ENCODE measurements around the gene BCAT1. TPM values are rescaled to one million over a fixed set of nuclear protein-coding genes. Genes with fewer than 3 reads are reported as not detected.

The BCAT1 gene
- total and polyA plus RNA-seq, 2 experiments from 2014 or later, result 46.4 to 72.8 TPM

- Histone ChIP-seq H3K4me1 (ENCODE audit: insufficient read depth) (peaks cover 10% of the 10 kb centered on the region), H3K36me3 (replicated peaks; ENCODE audit: insufficient read depth, low read depth) (no peaks in the 10 kb centered on the region), H4K20me1 (ENCODE audit: insufficient read depth, poor library complexity, severe bottlenecking) (no peaks in the 10 kb centered on the region), H3K27ac (no peak overlapping the region), H3K27me3 (no peaks in the 10 kb centered on the region), H3K4me3 (no peak overlapping the region), H3K4me2 (no peak overlapping the region), H2AFZ (no peak overlapping the region), H3K9me2 (replicated peaks; ENCODE audit: insufficient read depth) (no peaks in the 10 kb centered on the region), H3K9me3 (ENCODE audit: low read depth) (no peaks in the 10 kb centered on the region), H3K79me2 (no peaks in the 10 kb centered on the region)
- no peak for DNase-seq (ENCODE audit: low spot score)
- TF ChIP-seq EZH2phosphoT487 (IDR thresholded peaks at IDR 0.05; ENCODE audit: low read depth, severe bottlenecking, unreplicated experiment) (no peak), EZH2 (IDR thresholded peaks at IDR 0.05; ENCODE audit: borderline replicate concordance) (no peak)
- TF ChIP-seq, protein P1, sequence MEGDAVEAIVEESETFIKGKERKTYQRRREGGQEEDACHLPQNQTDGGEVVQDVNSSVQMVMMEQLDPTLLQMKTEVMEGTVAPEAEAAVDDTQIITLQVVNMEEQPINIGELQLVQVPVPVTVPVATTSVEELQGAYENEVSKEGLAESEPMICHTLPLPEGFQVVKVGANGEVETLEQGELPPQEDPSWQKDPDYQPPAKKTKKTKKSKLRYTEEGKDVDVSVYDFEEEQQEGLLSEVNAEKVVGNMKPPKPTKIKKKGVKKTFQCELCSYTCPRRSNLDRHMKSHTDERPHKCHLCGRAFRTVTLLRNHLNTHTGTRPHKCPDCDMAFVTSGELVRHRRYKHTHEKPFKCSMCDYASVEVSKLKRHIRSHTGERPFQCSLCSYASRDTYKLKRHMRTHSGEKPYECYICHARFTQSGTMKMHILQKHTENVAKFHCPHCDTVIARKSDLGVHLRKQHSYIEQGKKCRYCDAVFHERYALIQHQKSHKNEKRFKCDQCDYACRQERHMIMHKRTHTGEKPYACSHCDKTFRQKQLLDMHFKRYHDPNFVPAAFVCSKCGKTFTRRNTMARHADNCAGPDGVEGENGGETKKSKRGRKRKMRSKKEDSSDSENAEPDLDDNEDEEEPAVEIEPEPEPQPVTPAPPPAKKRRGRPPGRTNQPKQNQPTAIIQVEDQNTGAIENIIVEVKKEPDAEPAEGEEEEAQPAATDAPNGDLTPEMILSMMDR (IDR thresholded peaks at IDR 0.05; ENCODE audit: poor library complexity), result no peak
These were observed 176.1 kb downstream of the BCAT1 start for GRCh38 chr12:24772813-24773212.

DNA sequence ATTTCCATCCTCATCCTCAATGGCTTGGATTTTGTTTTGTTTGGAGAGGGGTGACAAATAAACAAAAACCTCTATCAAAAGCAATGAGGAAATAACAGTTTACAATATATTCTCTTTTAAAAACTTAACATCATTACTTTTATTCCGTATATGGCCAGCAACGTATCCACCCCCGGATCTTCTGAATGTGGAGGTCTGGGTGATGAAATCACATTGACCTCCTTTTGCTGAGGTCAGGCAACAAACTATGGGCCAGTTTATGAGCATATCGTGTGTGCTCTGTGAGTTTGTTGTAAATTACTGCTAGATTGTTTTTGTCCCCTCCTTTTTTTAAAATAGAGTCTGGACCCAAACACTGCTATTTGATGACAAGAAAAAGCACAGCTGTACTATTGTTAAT, 178.1 kb downstream of the BCAT1 start:
- TF ChIP-seq EZH2 (IDR thresholded peaks at IDR 0.05; ENCODE audit: borderline replicate concordance) (no peak), EZH2phosphoT487 (IDR thresholded peaks at IDR 0.05; ENCODE audit: low read depth, severe bottlenecking, unreplicated experiment) (no peak)
- TF ChIP-seq, protein P1 (IDR thresholded peaks at IDR 0.05; ENCODE audit: poor library complexity), result no peak
- Histone ChIP-seq H3K4me1 (ENCODE audit: insufficient read depth) (no peaks in the 10 kb centered on the region), H3K9me2 (replicated peaks; ENCODE audit: insufficient read depth) (no peaks in the 10 kb centered on the region), H3K79me2 (no peaks in the 10 kb centered on the region), H3K27ac (no peak overlapping the region), H2AFZ (no peak overlapping the region), H3K9me3 (ENCODE audit: low read depth) (no peaks in the 10 kb centered on the region), H3K4me2 (no peak overlapping the region), H3K36me3 (replicated peaks; ENCODE audit: insufficient read depth, low read depth) (no peaks in the 10 kb centered on the region), H3K27me3 (no peaks in the 10 kb centered on the region), H3K4me3 (no peak overlapping the region), H4K20me1 (ENCODE audit: insufficient read depth, poor library complexity, severe bottlenecking) (no peaks in the 10 kb centered on the region)
- no peak for DNase-seq (ENCODE audit: low spot score)
- 41% methylated on average over 4 of the region's 4 CpGs for WGBS (ENCODE audit: low lambda C conversion rate, missing lambda C conversion rate)

GRCh38 chr12:24770334-24770733, 178.6 kb downstream of the BCAT1 start:
- Histone ChIP-seq H2AFZ (no peak overlapping the region), H3K4me3 (no peak overlapping the region), H4K20me1 (ENCODE audit: insufficient read depth, poor library complexity, severe bottlenecking) (no peaks in the 10 kb centered on the region), H3K9me3 (ENCODE audit: low read depth) (no peaks in the 10 kb centered on the region), H3K4me1 (ENCODE audit: insufficient read depth) (no peaks in the 10 kb centered on the region), H3K27ac (no peak overlapping the region), H3K27me3 (no peaks in the 10 kb centered on the region), H3K4me2 (no peak overlapping the region), H3K36me3 (replicated peaks; ENCODE audit: insufficient read depth, low read depth) (no peaks in the 10 kb centered on the region), H3K9me2 (replicated peaks; ENCODE audit: insufficient read depth) (no peaks in the 10 kb centered on the region), H3K79me2 (no peaks in the 10 kb centered on the region)
- no peak for DNase-seq (ENCODE audit: low spot score)
- TF ChIP-seq EZH2phosphoT487 (IDR thresholded peaks at IDR 0.05; ENCODE audit: low read depth, severe bottlenecking, unreplicated experiment), result no peak
- TF ChIP-seq, protein P1 (IDR thresholded peaks at IDR 0.05; ENCODE audit: poor library complexity), result no peak
- TF ChIP-seq EZH2 (IDR thresholded peaks at IDR 0.05; ENCODE audit: borderline replicate concordance), result no peak
- WGBS (ENCODE audit: low lambda C conversion rate, missing lambda C conversion rate), result 89% methylated on average over 3 of the region's 3 CpGs

- Histone ChIP-seq H3K27ac (no peak overlapping the region), H3K9me2 (replicated peaks; ENCODE audit: insufficient read depth) (no peaks in the 10 kb centered on the region), H3K4me2 (no peak overlapping the region), H2AFZ (no peak overlapping the region), H3K4me1 (ENCODE audit: insufficient read depth) (no peaks in the 10 kb centered on the region), H4K20me1 (ENCODE audit: insufficient read depth, poor library complexity, severe bottlenecking) (no peaks in the 10 kb centered on the region), H3K27me3 (no peaks in the 10 kb centered on the region), H3K9me3 (ENCODE audit: low read depth) (no peaks in the 10 kb centered on the region), H3K4me3 (no peak overlapping the region), H3K79me2 (no peaks in the 10 kb centered on the region), H3K36me3 (replicated peaks; ENCODE audit: insufficient read depth, low read depth) (no peaks in the 10 kb centered on the region)
- TF ChIP-seq EZH2 (IDR thresholded peaks at IDR 0.05; ENCODE audit: borderline replicate concordance), result no peak
- no peak for TF ChIP-seq EZH2phosphoT487 (IDR thresholded peaks at IDR 0.05; ENCODE audit: low read depth, severe bottlenecking, unreplicated experiment)
- TF ChIP-seq, protein P1 (IDR thresholded peaks at IDR 0.05; ENCODE audit: poor library complexity), result no peak
- no peak for DNase-seq (ENCODE audit: low spot score)
- WGBS (ENCODE audit: low lambda C conversion rate, missing lambda C conversion rate), result 65% methylated on average over 3 of the region's 3 CpGs
These were observed 179.2 kb downstream of the BCAT1 start for GRCh38 chr12:24769682-24770081.

Data from hepatocyte (in vitro differentiated cells).